IMR-90 (cell line): Measurements from ENCODE around the gene TRAPPC5.

ENCODE experiments used
- FOS ChIP-seq: fragments of 150-350 bp; IDR thresholded peaks from 2 replicates; pipeline ENCODE4 v1.6.1; 2016; ENCODE audit warnings: low read depth, low read length
- POLR2A ChIP-seq: IDR thresholded peaks from 2 replicates; pipeline ENCODE4 v1.6.1; 2012; ENCODE audit warnings: mild to moderate bottlenecking, low read depth, low read length
- RFX5 ChIP-seq: IDR thresholded peaks from 2 replicates; pipeline ENCODE4 v1.8.0; 2012; ENCODE audit warnings: low read depth, mild to moderate bottlenecking, low read length, moderate library complexity
- SMC3 ChIP-seq: fragments of 150-350 bp; IDR thresholded peaks from 2 replicates; pipeline ENCODE4 v1.6.1; 2016; ENCODE audit warnings: low read depth, mild to moderate bottlenecking, antibody characterized with exemption, low read length, moderate library complexity
- TF ChIP-seq, protein P1 (sequence below): conservative IDR thresholded peaks from 2 replicates; pipeline ENCODE4 v1.5.1; 2012; ENCODE audit warnings: mild to moderate bottlenecking, low read depth, low read length, improper control_type of control experiment

DNA sequence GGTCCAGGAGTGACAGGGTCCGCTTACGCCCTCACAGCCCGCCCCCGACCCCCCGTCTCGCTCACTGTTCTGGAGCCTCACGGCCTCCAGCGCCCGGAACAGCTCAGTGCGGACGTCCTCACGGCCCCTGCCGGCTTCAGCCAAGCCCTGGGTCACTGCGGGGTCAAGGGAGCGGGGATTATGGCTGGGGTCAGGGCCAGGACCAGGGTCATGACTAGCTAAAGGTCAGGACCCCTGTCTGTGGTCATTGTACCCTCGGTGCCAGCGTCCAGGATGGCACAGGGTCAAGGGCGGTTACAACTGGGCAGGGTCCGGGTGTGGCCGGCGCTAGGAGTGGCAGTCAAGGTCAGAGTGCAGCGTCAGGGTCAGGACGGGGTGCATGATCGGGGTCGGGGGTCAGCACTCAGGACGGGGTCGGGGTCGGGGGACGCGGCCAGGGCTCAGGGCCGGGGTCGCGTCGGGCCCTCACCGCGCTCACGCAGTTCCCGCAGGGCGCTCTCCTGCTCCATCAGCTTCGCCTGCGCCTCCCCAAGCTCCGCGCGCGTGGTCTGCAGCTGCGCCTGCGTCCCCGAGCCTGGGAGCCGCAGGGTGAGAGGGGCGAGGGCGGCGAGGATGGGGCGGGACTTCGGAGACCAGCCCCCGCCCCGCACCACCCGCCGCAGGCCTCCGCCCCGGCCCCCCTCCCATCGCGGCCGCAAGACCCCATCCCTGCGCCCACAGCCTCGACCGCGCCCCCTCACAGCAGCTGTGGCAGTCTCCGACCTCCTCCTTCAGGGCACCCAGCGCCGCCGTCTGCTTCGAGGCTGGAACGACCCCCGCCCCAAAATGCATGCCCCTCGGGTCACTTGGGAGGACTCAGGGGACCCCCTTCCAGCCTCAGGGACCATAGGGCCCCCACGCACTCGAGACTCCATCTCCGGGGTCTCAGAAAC, 49.9 kb downstream of the TRAPPC5 start:
- TF ChIP-seq, protein P1, sequence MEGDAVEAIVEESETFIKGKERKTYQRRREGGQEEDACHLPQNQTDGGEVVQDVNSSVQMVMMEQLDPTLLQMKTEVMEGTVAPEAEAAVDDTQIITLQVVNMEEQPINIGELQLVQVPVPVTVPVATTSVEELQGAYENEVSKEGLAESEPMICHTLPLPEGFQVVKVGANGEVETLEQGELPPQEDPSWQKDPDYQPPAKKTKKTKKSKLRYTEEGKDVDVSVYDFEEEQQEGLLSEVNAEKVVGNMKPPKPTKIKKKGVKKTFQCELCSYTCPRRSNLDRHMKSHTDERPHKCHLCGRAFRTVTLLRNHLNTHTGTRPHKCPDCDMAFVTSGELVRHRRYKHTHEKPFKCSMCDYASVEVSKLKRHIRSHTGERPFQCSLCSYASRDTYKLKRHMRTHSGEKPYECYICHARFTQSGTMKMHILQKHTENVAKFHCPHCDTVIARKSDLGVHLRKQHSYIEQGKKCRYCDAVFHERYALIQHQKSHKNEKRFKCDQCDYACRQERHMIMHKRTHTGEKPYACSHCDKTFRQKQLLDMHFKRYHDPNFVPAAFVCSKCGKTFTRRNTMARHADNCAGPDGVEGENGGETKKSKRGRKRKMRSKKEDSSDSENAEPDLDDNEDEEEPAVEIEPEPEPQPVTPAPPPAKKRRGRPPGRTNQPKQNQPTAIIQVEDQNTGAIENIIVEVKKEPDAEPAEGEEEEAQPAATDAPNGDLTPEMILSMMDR: no peak
- no peak for TF ChIP-seq RFX5
- TF ChIP-seq POLR2A: no peak
- no peak for TF ChIP-seq FOS
- TF ChIP-seq SMC3: no peak
